ENCODE data around the gene RET.

GRCh38 chr10:43068471-43069210 lies 8.2 kb upstream of the RET start:
- TF ChIP-seq CTCF (IDR thresholded peaks at IDR 0.05) = no peak
- TF ChIP-seq POLR2A (IDR thresholded peaks at IDR 0.05) = no peak
